GM12874 (cell line): ENCODE results near the gene PRKD1.

Experiments used
- CTCF ChIP-seq: IDR thresholded peaks from 2 replicates; pipeline ENCODE4 v1.5.1; 2011; ENCODE audit warnings: low read depth, mild to moderate bottlenecking, control low read depth, low read length, moderate library complexity; ENCODE audit not compliant: insufficient read depth

Gene PRKD1

GRCh38 chr14:29918981-29919380 is 8.7 kb downstream of the PRKD1 start:
- no peak for TF ChIP-seq CTCF

DNA sequence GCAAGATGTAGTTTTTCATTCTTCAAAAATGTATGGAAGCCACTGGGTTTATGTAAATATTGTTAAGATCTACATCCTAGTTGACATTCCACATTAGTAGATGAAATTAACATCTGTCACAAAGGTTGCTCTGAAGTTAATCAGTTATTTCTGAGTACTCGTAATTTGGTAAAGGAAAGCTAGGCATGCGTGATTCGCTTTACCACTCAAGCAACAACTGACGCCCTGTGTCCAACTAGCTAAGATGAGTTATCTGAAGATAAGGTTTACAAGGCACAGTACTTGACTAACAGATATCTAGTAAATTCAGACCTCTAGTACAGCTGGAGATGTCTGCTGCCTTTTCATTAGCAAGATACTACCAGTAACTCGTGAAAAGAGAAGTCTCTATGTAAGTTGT is 14.1 kb downstream of the PRKD1 start:
- no peak for TF ChIP-seq CTCF

GRCh38 chr14:29911810-29912209 is 15.8 kb downstream of the PRKD1 start:
- no peak for TF ChIP-seq CTCF

- no peak for TF ChIP-seq CTCF
These were observed 18.7 kb downstream of the PRKD1 start for GRCh38 chr14:29908652-29909577.

GRCh38 chr14:29906256-29906870 is 21.3 kb downstream of the PRKD1 start:
- no peak for TF ChIP-seq CTCF

GRCh38 chr14:29905543-29905942 is 22.1 kb downstream of the PRKD1 start:
- TF ChIP-seq CTCF: no peak

- no peak for TF ChIP-seq CTCF
These were observed 26.9 kb downstream of the PRKD1 start for GRCh38 chr14:29900609-29901350.
